WI38 (cell line): ENCODE results near the gene SOWAHB.

Experiments used
- H3K4me3 ChIP-seq: 2 replicates; pipeline ENCODE4 v1.5.1; 2011; ENCODE audit warnings: low read depth, mild to moderate bottlenecking, control low read depth, low read length
- CTCF ChIP-seq: IDR thresholded peaks from 2 replicates; pipeline ENCODE4 v1.5.1; 2012; ENCODE audit warnings: low read depth, mild to moderate bottlenecking, control low read depth, low read length

SOWAHB gene

GRCh38 chr4:76895619-76896018 is 2.3 kb downstream of the SOWAHB start:
- no peak for TF ChIP-seq CTCF
- H3K4me3 ChIP-seq, result no peak overlapping the region

GRCh38 chr4:76894537-76895255 is 3.2 kb downstream of the SOWAHB start:
- no peak overlapping the region for H3K4me3 ChIP-seq
- TF ChIP-seq CTCF, result no peak

- H3K4me3 ChIP-seq, result no peak overlapping the region
- TF ChIP-seq CTCF, result no peak
Observed at GRCh38 chr4:76892601-76893000, 5.3 kb downstream of the SOWAHB start.

- H3K4me3 ChIP-seq, result no peak overlapping the region
- no peak for TF ChIP-seq CTCF
Observed at GRCh38 chr4:76892001-76892400, 5.9 kb downstream of the SOWAHB start.

GRCh38 chr4:76886848-76887441 is 11.0 kb downstream of the SOWAHB start:
- H3K4me3 ChIP-seq, result no peak overlapping the region
- no peak for TF ChIP-seq CTCF

GRCh38 chr4:76886214-76886613 is 11.7 kb downstream of the SOWAHB start:
- no peak for TF ChIP-seq CTCF

GRCh38 chr4:76883147-76883546 is 14.8 kb downstream of the SOWAHB start:
- no peak overlapping the region for H3K4me3 ChIP-seq
- TF ChIP-seq CTCF, result no peak

More at GRCh38 chr4:76886214-76886613, 11.7 kb downstream of the SOWAHB start:
- no peak overlapping the region for H3K4me3 ChIP-seq
